ENCODE data around the gene CD177.
"Not testable (repeated sequence)": the region's sequence is repeated elsewhere in the genome, so short reads cannot be mapped to it uniquely, and the experiment has no call there.

The CD177 gene

GRCh38 chr19:43337737-43338136, 15.7 kb upstream of the CD177 start:
- TF ChIP-seq, protein P1, sequence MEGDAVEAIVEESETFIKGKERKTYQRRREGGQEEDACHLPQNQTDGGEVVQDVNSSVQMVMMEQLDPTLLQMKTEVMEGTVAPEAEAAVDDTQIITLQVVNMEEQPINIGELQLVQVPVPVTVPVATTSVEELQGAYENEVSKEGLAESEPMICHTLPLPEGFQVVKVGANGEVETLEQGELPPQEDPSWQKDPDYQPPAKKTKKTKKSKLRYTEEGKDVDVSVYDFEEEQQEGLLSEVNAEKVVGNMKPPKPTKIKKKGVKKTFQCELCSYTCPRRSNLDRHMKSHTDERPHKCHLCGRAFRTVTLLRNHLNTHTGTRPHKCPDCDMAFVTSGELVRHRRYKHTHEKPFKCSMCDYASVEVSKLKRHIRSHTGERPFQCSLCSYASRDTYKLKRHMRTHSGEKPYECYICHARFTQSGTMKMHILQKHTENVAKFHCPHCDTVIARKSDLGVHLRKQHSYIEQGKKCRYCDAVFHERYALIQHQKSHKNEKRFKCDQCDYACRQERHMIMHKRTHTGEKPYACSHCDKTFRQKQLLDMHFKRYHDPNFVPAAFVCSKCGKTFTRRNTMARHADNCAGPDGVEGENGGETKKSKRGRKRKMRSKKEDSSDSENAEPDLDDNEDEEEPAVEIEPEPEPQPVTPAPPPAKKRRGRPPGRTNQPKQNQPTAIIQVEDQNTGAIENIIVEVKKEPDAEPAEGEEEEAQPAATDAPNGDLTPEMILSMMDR (conservative IDR thresholded peaks at IDR 0.05; ENCODE audit: low read depth, low read length) = no peak
- H2AFZ ChIP-seq (ENCODE audit: low read depth) = no peak overlapping the region
- H3K27me3 ChIP-seq (ENCODE audit: insufficient read depth, low read depth) = no peaks in the 10 kb centered on the region
- H3K9ac ChIP-seq = no peak overlapping the region
- no peaks in the 10 kb centered on the region for H4K20me1 ChIP-seq (ENCODE audit: insufficient read depth)
- no peaks in the 10 kb centered on the region for H3K36me3 ChIP-seq (ENCODE audit: insufficient read depth)
- H3K4me3 ChIP-seq (IDR thresholded peaks at IDR 0.05; ENCODE audit: insufficient read depth, low read depth, low read length) = no peak overlapping the region
- no peak overlapping the region for H3K27ac ChIP-seq
- no peaks in the 10 kb centered on the region for H3K4me1 ChIP-seq (ENCODE audit: low read depth, poor library complexity, severe bottlenecking)
- no peak overlapping the region for H3K4me2 ChIP-seq
- no peaks in the 10 kb centered on the region for H3K79me2 ChIP-seq (ENCODE audit: insufficient read depth, low read depth)

- Histone ChIP-seq H3K27me3 (ENCODE audit: insufficient read depth, low read depth) (no peaks in the 10 kb centered on the region), H2AFZ (ENCODE audit: low read depth) (no peak overlapping the region), H4K20me1 (ENCODE audit: insufficient read depth) (no peaks in the 10 kb centered on the region), H3K36me3 (ENCODE audit: insufficient read depth) (no peaks in the 10 kb centered on the region), H3K4me2 (no peak overlapping the region), H3K4me1 (ENCODE audit: low read depth, poor library complexity, severe bottlenecking) (no peaks in the 10 kb centered on the region), H3K79me2 (ENCODE audit: insufficient read depth, low read depth) (no peaks in the 10 kb centered on the region), H3K4me3 (IDR thresholded peaks at IDR 0.05; ENCODE audit: insufficient read depth, low read depth, low read length) (no peak overlapping the region), H3K9ac (no peak overlapping the region), H3K27ac (no peak overlapping the region)
- TF ChIP-seq, protein P1 (conservative IDR thresholded peaks at IDR 0.05; ENCODE audit: low read depth, low read length) = no peak
These were observed 15.0 kb upstream of the CD177 start for GRCh38 chr19:43338530-43338929.

- not testable (repeated sequence) for H2AFZ ChIP-seq (ENCODE audit: low read depth)
These were observed 14.1 kb upstream of the CD177 start for GRCh38 chr19:43339243-43339930.

GRCh38 chr19:43340101-43340500, 13.4 kb upstream of the CD177 start:
- not testable (repeated sequence) for H3K4me3 ChIP-seq (IDR thresholded peaks at IDR 0.05; ENCODE audit: insufficient read depth, low read depth, low read length); H3K79me2 ChIP-seq (ENCODE audit: insufficient read depth, low read depth); H3K4me1 ChIP-seq (ENCODE audit: low read depth, poor library complexity, severe bottlenecking); H3K36me3 ChIP-seq (ENCODE audit: insufficient read depth); H2AFZ ChIP-seq (ENCODE audit: low read depth); H3K27ac ChIP-seq; H3K9ac ChIP-seq; H4K20me1 ChIP-seq (ENCODE audit: insufficient read depth); H3K4me2 ChIP-seq; H3K27me3 ChIP-seq (ENCODE audit: insufficient read depth, low read depth)

More at GRCh38 chr19:43339243-43339930, 14.1 kb upstream of the CD177 start:
- H3K27me3 ChIP-seq (ENCODE audit: insufficient read depth, low read depth); H3K36me3 ChIP-seq (ENCODE audit: insufficient read depth); H3K79me2 ChIP-seq (ENCODE audit: insufficient read depth, low read depth); H3K4me2 ChIP-seq; H3K4me3 ChIP-seq (IDR thresholded peaks at IDR 0.05; ENCODE audit: insufficient read depth, low read depth, low read length); H3K9ac ChIP-seq; H3K4me1 ChIP-seq (ENCODE audit: low read depth, poor library complexity, severe bottlenecking); H3K27ac ChIP-seq; H4K20me1 ChIP-seq (ENCODE audit: insufficient read depth): not testable (repeated sequence)

DNA sequence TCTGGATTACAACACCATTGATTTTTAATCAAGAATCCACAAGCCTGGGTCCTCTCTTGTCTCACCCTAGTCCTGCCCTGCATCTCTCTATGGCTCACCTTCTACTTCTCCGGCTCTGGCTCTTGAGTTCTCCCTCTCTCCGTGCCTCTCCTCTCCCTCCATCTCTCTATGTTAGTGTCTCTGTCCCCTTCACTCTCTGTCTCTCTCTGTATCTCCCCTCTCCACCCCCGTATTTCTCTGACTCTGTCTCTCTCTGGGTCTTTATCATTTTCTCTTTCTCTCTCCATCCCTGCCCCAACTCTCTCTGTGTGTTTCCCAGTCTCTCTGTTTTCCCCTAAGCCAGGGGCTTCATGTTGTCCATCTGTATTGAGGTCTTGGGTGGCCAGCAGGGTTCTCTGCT, 12.4 kb upstream of the CD177 start:
- not testable (repeated sequence) for H3K27ac ChIP-seq; H4K20me1 ChIP-seq (ENCODE audit: insufficient read depth); H3K4me3 ChIP-seq (IDR thresholded peaks at IDR 0.05; ENCODE audit: insufficient read depth, low read depth, low read length); H3K36me3 ChIP-seq (ENCODE audit: insufficient read depth); H3K27me3 ChIP-seq (ENCODE audit: insufficient read depth, low read depth); H3K79me2 ChIP-seq (ENCODE audit: insufficient read depth, low read depth); H3K9ac ChIP-seq; H2AFZ ChIP-seq (ENCODE audit: low read depth); H3K4me1 ChIP-seq (ENCODE audit: low read depth, poor library complexity, severe bottlenecking); H3K4me2 ChIP-seq

DNA sequence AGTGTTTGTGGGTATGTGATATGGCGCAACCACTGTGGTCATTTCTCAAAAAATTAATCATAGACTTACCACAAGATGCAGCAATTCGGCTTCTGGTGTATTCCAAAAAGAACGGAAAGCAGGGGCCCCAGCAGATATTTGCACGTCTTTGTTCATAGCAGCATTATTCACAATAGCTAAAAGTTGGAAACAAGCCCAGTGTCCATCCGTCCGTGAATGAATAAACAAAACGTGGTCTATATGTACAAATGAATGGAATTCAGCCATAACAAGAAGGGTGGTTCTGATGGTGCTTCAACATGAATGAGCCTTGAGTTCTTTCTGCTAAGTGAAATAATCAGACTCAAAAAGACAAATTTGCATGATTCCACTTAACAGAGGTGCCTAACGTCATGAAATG, 11.4 kb upstream of the CD177 start:
- not testable (repeated sequence) for H3K27me3 ChIP-seq (ENCODE audit: insufficient read depth, low read depth); H3K27ac ChIP-seq

GRCh38 chr19:43344347-43344925, 9.1 kb upstream of the CD177 start:
- H3K79me2 ChIP-seq (ENCODE audit: insufficient read depth, low read depth); H3K27ac ChIP-seq; H4K20me1 ChIP-seq (ENCODE audit: insufficient read depth); H3K36me3 ChIP-seq (ENCODE audit: insufficient read depth); H3K4me1 ChIP-seq (ENCODE audit: low read depth, poor library complexity, severe bottlenecking); H3K4me3 ChIP-seq (IDR thresholded peaks at IDR 0.05; ENCODE audit: insufficient read depth, low read depth, low read length); H3K4me2 ChIP-seq; H3K9ac ChIP-seq; H3K27me3 ChIP-seq (ENCODE audit: insufficient read depth, low read depth); H2AFZ ChIP-seq (ENCODE audit: low read depth): not testable (repeated sequence)

More for the DNA sequence above, 11.4 kb upstream of the CD177 start:
- not testable (repeated sequence) for H3K36me3 ChIP-seq (ENCODE audit: insufficient read depth); H3K9ac ChIP-seq; H3K79me2 ChIP-seq (ENCODE audit: insufficient read depth, low read depth); H4K20me1 ChIP-seq (ENCODE audit: insufficient read depth); H3K4me1 ChIP-seq (ENCODE audit: low read depth, poor library complexity, severe bottlenecking); H3K4me2 ChIP-seq; H2AFZ ChIP-seq (ENCODE audit: low read depth); H3K4me3 ChIP-seq (IDR thresholded peaks at IDR 0.05; ENCODE audit: insufficient read depth, low read depth, low read length)

DNA sequence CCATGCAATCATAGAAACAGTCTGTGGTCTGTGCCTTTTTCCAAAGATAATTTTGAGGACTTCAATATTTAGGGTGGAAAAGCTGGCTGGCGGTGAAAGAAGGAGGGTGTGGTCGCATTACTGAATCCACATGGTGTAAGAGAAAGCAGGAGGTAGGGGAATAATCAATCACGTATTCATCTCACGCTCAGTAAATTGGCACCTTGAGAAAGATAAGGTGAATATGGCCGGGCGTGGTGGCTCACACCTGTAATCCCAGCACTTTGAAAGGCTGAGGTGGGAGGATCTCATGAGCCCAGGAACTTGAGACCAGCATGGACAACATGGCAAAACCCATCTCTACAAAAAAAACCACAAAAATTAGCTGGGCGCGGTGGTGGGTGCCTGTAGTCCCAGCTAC, 3.7 kb upstream of the CD177 start:
- H3K4me1 ChIP-seq (ENCODE audit: low read depth, poor library complexity, severe bottlenecking); H3K9ac ChIP-seq; H3K4me2 ChIP-seq; H3K27me3 ChIP-seq (ENCODE audit: insufficient read depth, low read depth); H3K79me2 ChIP-seq (ENCODE audit: insufficient read depth, low read depth); H3K27ac ChIP-seq; H2AFZ ChIP-seq (ENCODE audit: low read depth); H4K20me1 ChIP-seq (ENCODE audit: insufficient read depth); H3K36me3 ChIP-seq (ENCODE audit: insufficient read depth); H3K4me3 ChIP-seq (IDR thresholded peaks at IDR 0.05; ENCODE audit: insufficient read depth, low read depth, low read length): not testable (repeated sequence)

Measured in KMS-11 (cell line).